HG03565 (cell line): ENCODE data around the gene TEX54.
A peak's percentile ranks its signal among the peaks of the same experiment; 100 is the strongest.

Experiments used
- ATAC-seq: cut with Tn5 transposase; IDR thresholded peaks from one replicate; pipeline ENCODE4 v1.9.1; 2021; ENCODE audit warnings: mild to moderate bottlenecking, moderate library complexity; ENCODE audit not compliant: unreplicated experiment

TEX54 gene

DNA sequence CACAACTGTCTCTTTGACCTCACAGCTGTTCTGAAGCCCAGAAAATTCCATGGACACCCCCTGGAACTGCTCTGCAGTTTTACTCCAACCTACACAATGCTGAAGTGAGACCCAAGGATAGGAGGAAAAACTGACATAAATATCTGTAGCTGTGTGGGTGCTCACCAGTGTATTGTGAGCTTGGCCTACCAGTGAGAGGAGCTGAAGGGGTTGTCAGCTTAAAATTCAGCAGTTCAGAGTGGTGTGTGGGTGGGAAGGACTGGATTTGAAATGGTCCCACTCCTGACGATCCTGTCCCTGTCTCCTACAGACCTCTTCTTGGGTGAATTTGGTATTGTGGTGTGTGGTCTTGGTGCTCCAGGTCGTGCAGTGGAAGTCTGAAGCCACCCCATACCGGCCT lies 43.1 kb downstream of the TEX54 start:
- no peak for ATAC-seq

- ATAC-seq: no peak
These were observed 43.6 kb downstream of the TEX54 start for GRCh38 chr11:62788991-62789390.

DNA sequence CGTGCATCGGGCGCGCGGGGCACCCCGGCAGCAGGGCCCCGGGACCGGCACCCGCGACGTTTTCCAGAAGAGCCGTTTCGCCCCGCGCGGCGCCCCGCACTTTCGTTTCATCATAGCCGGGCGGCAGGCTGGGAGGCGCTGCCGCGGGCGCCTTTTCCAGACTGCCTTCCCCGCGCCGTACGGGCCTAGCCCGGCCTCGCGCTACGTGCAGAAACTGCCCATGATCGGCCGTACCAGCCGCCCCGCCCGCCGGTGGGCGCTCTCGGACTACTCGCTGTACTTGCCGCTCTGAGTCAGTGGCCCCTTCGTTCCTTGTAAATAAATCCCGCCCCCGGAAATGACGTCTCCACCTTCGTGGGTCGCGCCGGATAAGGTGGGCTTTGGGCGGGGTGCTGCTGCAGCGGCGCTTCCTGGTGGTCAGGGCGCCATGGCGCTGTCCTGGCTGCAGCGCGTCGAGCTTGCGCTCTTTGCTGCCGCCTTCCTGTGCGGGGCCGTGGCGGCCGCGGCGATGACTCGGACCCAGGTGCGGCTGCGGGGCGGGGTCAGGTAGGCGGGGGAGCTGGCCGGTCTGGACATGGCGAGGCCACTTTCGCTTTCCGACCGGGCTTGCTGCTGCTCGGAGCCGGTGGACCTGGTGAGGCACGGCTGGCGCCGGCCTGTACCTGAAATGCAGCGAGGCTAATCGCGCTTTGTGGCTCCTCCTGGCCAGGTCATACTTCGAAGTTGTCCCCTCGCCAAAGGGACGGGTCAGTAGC lies 45.5 kb downstream of the TEX54 start, which contains the start of gene TMEM179B:
TMEM179B (plus strand) TSS at position 398 of the 755 bp plus-strand sequence; CDS start at position 428, 30 bp downstream.
- peak; percentile 52 for ATAC-seq

DNA sequence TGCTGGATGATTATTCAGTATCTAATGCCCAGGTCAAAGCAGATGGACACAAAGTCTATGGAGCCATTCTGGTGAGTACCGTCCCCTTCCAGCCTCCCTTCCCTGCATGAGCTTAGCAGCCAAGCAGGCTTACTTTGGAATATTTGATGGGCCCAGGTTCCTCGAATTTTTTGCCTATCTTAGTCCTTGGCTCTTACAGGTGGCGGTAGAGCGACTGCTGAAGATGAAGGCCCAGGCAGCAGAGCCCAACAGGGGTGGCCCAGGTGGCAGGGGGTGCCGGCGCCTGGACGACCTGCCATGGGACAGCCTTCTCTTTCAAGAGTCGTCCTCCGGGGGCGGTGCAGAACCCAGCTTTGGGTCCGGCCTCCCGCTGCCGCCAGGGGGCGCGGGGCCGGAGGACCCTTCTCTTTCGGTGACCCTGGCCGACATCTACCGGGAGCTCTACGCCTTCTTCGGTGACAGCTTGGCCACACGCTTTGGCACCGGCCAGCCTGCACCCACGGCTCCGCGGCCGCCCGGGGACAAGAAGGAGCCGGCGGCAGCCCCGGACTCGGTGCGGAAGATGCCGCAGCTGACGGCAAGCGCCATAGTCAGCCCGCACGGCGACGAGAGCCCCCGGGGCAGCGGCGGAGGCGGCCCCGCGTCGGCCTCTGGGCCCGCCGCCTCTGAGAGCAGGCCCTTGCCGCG lies 46.2 kb downstream of the TEX54 start:
- peak; percentile 34 for ATAC-seq

DNA sequence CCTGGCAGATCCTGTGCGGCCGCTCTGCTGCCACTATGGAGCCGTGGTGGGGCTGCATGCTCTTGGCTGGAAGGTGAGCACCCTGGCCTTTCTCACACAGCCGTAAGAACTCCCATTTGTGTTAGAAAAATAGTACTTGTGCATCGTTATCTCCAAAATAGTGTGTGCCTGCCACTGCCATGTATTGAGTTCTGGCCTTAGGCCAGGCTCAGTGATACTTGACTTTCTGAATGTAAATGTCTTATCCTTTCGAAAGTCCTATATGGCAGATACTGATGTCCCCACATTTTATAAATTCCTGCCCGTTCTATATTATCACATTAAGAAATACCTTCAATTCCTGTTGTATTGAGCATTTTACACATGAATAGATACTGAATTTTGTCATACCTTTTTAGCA lies 49.9 kb downstream of the TEX54 start:
- ATAC-seq: no peak
